ENCODE measurements around the gene HMGCR. TPM values are rescaled to one million over a fixed set of nuclear protein-coding genes. Genes with fewer than 3 reads are reported as not detected.

The HMGCR gene
- total and polyA plus RNA-seq, 9 of the 15 experiments (the other 6 are each of a cell fraction or from before 2014, with no cell fraction given), result 29.5 to 155 (median 61.5) TPM

GRCh38 chr5:75363726-75364495, 26.9 kb downstream of the HMGCR start (continued):
- TF ChIP-seq E2F8 (IDR thresholded peaks at IDR 0.05; ENCODE audit: low read depth, partially characterized antibody) (peak; percentile 59), GATAD2A (IDR thresholded peaks at IDR 0.05) (no peak), ZNF518B (CRISPR knock-in tag; IDR thresholded peaks at IDR 0.05) (no peak), NCOR1 (IDR thresholded peaks at IDR 0.05) (0 out of 2 replicates have a peak, but pooled peaks have one; percentile 9), CSDE1 (IDR thresholded peaks at IDR 0.05) (no peak), BACH1 (tag; IDR thresholded peaks at IDR 0.05) (no peak), ZBTB17 (CRISPR knock-in tag; IDR thresholded peaks at IDR 0.05) (no peak), SMARCA4 (IDR thresholded peaks at IDR 0.05) (no peak), CBX8 (IDR thresholded peaks at IDR 0.05; ENCODE audit: borderline replicate concordance, extremely low read depth, low read depth, low read length, poor library complexity, severe bottlenecking) (no peak)
- TF ChIP-seq, protein P1, sequence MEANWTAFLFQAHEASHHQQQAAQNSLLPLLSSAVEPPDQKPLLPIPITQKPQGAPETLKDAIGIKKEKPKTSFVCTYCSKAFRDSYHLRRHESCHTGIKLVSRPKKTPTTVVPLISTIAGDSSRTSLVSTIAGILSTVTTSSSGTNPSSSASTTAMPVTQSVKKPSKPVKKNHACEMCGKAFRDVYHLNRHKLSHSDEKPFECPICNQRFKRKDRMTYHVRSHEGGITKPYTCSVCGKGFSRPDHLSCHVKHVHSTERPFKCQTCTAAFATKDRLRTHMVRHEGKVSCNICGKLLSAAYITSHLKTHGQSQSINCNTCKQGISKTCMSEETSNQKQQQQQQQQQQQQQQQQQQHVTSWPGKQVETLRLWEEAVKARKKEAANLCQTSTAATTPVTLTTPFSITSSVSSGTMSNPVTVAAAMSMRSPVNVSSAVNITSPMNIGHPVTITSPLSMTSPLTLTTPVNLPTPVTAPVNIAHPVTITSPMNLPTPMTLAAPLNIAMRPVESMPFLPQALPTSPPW (CRISPR knock-in tag; IDR thresholded peaks at IDR 0.05), result no peak

Data from K562 (cell line).